Esophagus mucosa (tissue), 1 donor: Measurements from ENCODE around the gene SIRT5. TPM values are rescaled to one million over a fixed set of nuclear protein-coding genes. Genes with fewer than 3 reads are reported as not detected.
A peak's percentile ranks its signal among the peaks of the same experiment; 100 is the strongest.

Experiments
- ATAC-seq: fragments of 200-7000 bp; cut with Tn5 transposase; one replicate; pipeline ENCODE4 v1.9.1; 2020
- total RNA-seq: library from RNA; stranded (reverse); gene quantifications from one replicate; pipeline ENCODE4 v1.2.4, GENCODE V29; 2023
- donor health status: DM: yes; HTN: yes; CAD: no.

The SIRT5 gene
- total RNA-seq, 1 donor from 2014 or later, result 7.2 TPM

DNA sequence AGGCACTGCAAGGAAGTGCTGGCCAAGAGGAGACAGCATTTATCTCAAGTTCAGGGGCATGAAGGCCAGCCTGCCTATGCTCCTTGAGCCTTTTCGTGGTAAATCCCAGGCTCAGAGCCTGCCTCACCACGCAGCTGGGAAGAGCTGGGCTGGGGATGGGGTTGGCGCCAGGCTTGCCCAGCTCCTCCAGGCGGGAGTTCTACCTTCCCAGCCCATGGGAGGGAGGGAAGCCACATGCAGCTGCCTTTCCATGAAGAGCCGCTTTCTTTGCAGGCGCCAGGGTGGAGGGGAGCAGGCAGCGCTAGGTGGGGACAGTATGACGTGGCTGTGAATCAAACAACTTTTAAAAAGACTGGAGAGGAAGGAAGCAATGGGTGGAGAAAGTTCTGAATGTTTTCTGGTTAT, 19.5 kb upstream of the SIRT5 start:
- ATAC-seq, result peak; percentile 61

DNA sequence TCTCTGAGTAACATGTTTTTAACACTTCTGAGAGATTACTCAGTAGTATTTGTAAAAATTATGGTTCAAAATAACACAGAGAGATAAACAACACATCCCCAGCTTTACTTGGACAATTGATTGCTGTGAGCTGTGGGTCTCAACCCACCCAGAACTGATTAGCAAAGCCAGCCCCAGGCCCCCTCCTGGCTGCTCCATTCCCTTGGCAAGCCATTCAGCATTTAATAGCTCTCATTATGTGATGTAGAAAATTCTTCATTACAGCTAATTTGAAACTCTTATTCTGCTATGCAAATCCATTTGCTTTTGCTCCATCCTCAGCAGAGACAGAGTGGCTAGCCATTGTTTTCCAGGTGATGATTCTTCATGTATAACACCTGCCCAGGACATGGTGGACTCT, 16.6 kb upstream of the SIRT5 start:
- ATAC-seq, result no peak

DNA sequence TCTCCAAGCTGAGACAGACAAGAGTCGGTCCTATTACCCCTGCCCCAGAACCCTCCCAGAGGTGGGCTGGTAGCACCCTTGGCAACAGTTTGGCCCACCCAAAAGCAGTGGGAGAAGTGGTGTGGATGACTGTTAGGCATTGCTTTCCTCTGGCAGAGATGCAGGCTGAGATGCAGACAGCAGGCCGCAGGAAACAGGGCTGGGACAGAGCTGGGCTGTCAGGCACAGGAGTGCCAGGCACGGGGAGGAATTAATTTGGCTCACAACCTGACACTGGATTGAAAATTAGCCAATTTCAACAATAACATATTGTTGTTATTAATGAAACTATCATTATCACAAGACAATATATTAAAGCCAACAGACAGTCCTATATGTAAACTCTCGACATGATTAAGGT, 15.7 kb upstream of the SIRT5 start:
- no peak for ATAC-seq

DNA sequence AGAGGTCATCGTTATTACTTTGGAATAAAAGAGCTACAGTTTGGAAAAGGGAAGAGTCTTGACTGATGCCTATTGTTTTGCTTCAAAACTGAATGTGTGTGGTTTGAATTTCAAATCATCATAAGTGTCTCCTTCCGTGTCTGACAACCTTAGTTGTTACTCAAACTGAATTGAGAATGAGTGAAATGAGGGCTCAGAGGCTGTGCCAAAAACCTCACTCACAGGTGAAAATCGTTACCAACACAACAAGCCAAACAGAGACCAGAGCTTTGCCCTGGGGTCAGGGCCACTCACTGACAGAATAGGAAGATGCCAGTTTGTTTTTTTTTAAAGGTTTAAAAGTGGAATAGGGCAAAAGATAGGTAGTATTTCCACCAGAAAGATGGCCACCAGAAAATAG, 15.2 kb upstream of the SIRT5 start:
- ATAC-seq, result no peak

DNA sequence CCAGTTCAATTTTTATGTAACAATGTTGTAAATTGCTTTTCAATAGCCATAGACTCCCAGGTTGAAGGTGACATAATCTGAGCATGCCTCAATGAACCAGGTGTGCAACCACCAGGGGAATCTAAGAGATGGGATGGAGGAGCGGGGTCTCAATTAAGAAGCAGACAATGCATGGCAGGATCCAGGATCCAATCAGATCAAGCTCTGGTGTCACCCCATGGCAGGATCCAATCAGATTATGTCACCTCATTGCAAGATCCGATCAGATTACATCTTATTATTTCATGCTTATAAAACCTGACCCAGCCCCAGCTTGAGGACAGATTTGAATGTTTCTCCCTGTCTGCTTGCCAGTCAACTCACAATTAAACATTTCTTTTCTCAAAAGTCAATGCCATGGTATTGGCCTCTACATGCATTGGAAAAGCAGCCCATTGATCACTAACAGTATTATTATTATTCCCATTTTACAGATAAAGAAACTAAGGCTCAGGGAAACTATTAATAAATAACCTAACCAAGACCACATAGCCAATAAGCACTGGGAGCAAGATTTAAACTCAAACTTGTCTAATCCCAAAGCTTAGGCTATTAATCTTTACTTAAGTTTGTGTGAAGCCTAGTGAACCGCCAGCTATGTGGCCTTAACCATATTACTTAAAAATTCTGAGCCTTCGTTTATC, 14.3 kb upstream of the SIRT5 start:
- no peak for ATAC-seq

DNA sequence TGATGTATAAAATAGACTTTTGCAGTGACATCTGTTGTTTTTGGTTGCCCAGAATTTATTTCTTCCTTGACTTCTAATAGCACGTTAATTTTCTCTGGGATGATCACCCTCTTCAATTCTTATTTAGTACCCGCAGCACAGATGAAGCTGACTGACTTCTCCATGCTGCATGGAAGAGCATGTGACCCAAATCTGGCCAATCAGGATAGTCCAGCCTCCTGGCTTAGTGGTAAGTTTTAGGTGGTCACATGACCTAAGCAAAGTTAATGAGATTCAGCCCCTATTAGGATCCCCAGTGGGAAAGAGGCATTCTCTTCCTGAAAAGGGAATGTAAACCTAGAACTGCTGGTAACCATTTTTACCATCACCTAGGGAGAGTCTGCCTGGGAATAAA, 13.8 kb upstream of the SIRT5 start:
- ATAC-seq, result no peak

DNA sequence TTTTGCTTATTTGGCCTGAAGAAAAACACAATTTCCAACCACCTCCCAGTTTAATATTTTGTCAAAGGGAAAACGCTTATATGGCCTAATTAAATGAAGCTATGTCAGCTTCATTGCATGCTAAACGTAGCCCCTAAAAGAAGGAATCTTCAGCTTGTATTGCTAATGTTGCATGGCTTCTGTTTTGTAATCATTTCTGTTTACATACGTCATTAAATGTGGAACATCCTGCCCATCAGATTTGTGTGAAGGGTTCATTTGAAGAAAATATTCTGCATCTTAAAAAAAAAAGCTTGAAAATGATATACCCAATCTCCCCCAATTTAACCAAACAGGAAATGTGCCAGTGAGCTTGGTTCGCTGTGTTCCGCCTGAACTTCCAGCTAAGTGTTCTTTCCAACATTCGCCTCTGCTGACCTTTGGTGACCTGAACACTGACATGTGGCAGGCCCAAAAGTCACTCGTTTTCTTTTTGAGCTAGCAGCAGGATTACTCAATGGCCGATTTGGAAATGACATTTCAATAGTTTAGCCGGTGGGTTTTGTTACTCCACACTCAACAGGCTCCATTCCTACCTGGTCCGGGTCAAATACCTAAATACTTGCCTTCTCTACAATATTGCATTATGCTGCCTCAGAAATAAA, 12.7 kb upstream of the SIRT5 start:
- no peak for ATAC-seq

DNA sequence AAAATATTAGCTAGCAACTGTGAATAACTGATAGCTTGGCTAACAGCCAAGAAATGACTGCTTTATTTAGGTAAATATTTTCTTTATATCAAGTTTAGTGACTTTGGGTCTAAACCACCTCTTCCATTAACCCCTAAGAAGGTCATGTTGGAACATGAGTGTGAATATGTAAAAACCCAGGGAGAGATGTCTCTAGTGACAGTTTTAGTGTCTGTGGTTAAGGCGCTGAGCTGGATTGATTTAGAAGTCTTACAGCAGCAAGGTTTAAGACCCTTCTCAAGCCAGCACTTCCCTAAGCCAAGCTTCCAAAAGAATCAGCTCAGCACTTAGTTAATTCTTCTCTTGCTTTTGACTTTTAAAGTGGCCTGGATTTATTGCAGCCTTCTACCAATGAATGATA, 11.4 kb upstream of the SIRT5 start:
- no peak for ATAC-seq

DNA sequence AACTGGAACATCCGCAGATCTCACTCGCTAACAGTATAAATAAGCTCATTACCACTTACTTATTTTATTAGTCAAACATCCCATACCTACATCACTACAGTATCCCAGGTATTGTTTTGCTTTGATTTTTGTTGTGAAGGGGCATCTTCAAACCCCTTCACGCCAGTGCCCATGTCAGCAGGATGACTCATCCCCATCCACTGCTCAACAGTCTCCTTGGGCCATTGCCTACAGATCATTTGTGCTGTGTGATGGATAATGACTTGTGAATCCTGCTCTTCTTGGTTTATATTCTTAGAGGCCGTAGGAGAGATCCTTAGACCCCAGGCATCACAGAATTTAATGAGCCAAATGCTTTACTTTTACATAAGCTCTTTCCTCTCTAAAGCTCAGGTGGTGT, 8.5 kb upstream of the SIRT5 start:
- no peak for ATAC-seq

DNA sequence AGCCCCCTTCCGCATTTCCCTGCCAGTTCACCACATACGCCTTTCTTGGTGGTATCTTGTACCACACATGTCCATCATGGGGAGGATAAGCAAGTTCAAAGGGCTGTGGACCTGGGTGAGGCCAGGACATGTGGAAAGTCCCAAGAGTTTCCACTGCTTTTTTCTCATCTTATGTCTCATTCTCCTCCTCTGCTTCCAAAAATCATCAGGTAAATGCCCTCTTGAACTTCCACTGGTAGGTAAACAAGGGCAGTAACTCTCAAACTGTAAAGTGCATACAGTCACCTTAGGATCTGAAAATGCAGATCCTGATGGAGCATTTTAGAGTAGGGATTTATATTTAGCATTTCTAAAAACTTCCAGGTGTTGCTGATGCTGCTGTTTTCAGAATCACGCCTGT, 7.9 kb upstream of the SIRT5 start:
- ATAC-seq, result no peak

DNA sequence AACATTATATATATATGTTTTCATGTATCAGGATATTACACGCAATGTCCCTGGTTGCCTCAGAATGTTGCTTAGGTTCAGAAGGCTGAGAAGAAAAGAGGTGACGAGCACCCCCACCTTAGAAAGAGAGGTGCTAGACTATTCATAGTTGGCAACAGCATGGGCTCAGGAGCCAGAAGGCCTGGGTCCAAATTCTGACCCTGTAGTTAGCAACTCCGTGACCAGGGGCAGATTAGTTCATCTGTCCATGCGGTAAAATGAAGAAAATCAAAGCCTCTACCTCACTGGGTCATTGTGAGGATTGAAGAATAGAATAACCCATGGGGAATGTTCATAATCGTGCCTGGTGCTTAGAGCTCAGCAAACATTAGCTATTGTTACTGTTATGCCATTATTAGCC, 5.4 kb upstream of the SIRT5 start:
- no peak for ATAC-seq

DNA sequence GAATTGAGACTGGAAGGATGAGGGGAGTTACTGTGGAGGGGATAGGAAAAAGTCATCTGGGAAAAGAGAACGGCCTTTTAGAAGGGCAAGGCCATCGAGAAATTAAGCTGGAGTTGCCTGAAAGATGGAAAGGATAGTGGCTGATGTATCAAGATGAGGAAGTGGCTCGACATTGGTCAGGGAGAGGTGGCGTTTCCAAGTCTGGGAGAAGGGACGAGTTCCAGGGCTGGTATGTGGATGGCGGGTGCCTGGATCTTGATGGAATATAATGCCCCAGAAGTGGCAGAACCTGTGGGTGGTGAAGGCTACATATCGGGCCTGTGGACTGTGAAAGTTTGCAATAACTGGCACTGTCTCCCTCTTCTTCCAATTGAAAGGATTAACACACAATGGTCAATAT, 2.2 kb upstream of the SIRT5 start:
- no peak for ATAC-seq

DNA sequence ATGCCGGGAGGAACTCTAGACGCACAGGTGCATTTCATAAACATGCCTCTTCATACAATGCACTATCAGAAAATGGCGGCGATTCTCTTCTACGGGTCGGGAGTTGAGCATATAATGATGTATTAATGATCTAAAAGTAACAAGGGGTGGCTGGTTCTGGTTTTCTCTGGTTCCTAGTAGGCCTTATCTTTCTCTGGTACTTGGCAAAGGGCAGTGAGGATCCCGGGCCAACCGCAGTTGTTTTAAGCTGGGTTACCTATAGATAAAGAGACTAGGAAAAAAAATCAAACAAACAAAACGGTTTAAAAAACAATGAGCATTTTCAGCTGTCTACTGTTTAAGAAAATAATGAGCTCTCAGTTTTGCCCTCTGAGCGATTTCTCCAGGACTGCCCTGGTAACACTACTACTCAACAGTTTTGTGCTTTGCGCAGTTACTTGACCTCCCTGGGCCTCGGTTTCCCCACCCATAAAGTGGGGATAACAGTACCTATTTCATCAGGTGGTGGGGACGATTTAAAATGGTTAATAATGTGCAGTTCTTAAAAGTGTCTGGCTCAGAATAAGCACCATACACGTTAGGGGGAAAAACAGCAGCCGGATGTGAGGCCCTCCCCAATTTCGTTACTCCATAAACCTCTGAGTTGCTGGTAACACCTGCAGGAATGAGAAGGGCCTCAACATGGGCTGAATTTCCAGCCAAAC, 1.3 kb upstream of the SIRT5 start:
- no peak for ATAC-seq

DNA sequence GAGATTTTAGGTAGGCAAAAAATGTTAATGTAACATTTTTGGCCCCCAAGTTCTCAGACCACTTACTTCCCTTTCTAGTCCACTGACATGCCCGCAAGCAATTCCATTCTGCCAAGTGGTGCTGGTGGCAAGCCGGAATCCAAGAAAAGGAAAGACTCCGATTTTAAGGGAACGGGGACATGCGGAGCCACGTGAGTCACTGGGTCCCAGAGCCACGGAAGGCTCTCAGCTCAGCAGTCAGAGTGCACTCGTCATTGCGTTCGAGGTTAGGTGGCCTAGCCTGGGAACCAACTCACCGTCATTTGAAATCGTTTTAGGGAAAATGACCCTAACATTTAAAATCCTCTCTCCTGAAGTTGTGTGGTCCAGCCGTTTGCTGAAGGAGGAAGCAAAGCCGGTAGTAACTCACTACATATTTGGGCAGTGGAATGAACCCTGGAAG, 711 bp upstream of the SIRT5 start:
- peak; percentile 40 for ATAC-seq

DNA sequence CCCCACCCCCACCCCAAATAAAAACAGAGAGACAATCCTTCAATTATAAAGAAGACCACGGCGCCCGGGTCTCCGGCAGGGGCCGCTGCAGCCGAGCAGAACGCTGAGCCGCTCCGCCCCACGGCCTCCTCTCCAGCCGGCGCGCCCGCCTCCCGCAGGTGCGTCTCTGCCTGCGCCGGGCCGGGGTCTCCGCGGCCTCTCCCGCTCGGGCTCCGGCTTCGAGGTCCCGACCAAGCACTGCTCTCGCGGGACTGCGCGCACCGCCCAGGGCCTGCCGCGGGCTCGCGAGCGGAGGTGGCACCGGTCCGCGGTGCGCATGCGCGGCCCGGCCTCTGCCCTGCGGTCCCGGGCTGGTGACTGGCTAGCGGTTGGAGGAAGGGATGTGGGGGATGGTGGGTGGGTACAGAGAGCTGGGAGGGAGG, 241 bp upstream of the SIRT5 start:
- ATAC-seq, result peak; percentile 96

DNA sequence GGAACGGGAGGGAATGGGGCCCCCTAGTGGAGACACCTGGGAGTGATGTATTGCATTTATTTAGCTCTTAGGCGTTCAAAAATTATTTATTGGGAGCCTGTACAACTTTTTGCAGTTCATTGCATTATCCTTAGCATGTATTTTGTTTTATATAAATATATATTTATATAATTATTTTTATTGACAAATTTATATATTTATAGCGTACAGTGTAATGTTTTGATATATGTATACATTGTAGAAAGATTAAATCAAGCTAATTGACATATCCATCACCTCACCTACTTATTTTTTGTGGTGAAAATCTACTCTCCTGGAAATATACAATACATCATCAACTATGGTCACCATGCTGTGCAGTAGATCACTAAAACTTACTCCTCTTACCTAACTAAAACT, 975 bp downstream of the SIRT5 start:
- ATAC-seq, result no peak

DNA sequence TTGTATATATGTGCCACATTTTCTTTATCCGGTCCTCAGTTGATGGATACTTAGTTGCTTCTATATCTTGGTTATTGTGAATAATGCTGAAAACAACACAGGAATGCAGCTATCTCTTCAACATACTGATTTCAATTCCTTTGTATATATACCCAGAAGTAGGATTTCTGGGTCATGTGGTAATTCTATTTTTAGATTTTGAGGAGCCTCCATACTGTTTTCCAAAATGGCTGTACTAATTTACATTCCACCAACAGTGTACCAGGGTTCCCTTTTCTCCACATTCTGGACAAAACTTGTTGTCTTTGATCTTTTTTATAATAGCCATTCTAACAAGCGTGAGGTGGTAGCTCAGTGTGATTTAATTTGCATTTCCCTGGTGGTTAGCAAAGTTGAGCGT, 1.6 kb downstream of the SIRT5 start:
- ATAC-seq, result no peak

DNA sequence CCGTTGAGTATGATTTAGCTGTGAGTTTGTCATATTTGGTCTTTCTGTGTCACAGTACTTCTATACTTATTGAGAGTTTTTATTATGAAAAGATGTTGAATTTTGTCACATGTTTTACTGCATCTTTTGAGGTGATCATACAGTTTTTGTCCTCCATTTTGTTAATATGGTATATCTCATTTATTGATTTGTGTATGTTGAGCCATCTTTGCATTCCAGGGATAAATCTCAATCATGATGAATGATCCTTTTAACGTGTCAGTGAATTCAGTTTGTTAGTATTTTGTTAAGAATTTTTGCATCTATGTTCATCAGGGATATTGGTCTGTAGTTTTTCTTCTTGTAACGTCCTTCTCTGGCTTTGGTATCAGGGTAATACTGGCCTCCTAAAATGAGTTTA, 3.5 kb downstream of the SIRT5 start:
- ATAC-seq, result no peak

DNA sequence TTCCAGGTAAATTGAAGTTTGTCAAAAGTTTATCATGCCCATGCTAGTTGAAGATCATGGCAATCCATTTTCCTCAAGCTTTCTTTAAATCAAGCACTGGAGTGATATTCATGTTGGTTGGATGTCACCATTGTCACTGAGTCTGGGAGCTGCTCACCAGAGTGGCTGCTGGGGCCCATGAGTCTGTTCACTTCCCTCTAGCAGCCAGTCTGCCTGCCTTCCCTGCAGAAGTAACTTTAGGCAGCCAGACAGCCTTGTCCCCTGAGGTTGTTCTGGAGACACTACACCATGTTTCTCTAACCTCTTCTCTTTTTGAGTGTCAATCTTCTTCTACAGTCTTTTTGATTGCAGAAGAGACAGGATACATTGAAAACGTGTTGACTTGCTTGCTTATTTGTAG, 5.5 kb downstream of the SIRT5 start:
- no peak for ATAC-seq

DNA sequence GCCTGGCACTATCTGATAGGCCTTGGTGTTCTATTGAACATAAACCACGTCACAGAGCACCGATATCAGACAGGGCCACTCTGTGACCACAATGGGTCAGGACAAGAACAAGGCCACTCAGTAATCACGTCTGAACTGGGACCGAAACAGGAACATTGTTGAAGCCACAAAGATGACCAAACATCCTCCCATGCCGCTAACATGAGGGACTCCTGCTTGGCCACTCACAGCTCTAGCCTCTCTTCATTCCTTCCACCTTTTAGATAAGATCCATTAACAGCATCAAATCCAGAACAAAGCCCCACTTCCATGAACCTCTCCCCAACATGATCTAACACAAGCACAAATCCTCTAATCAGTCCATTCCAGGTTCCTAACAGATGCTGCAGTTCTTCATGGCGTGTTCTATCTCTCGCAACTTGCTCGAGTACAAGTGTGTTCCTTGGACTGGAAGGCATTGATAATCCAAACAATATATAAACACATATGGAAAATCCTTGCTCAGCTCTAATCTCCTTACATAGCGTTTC, 7.4 kb downstream of the SIRT5 start:
- ATAC-seq, result no peak

DNA sequence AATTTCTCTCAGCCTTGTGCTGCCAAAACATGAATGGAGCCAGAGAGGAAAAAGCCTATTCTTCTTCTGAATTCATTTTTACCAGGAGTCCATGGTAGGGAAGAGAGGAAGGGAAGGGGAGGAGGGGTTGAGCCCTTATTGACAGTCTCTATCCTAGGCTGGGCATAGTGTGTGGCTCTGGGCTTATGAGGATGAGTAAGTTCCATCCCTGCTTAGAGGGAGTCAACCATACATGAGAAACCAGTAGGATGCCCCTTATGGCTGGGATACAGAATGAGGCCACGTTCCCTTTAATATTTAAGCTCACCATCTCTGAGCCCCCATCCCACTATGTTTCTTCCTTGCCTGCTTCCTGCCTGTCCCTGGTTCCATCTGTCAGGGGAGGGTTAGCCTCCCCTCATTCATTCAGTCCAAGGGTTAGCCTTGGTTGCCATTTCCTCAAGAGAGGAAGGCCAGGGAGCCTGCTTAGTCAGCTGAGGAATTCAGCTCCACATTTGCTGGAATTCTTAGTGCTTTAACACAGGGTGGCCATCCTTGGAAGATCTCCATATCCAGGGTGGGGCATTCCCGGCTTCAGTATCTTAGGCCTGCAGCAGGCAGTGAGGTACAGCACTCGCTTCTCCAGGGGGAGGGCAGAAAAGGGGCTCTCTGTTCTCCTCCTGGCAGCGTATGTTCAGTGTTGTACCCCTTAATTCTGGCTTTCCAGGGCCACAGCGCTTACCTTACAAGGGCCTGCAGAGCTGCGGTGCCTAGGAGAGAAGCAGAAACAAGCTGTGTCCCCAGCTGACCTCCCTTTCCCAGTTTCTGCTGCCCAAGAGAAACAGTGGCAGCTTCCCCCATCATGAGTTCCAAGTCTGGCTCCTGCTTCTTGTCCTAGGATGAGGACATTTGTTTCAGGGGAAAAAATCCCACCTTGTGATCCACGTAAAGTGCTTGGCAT, 12.5 kb downstream of the SIRT5 start:
- no peak for ATAC-seq

DNA sequence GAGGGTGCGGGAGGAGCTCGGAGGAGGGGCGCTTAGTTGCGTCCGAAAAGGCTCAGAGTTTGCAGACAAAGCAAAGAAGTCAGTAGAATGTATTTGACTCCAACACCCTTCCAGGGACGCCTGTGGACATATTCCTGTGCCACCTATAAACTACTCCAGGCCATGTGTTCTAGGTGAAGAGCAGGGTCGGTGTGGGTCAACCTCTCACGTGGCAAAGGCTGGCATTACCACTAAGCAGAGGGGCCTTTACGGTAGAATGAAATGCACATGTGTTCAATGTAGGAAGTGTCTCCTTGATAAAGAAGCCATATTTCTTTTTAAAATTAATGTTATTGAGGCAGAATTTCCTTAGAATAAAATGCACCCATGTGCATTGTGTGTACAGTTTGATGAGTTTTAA, 15.4 kb downstream of the SIRT5 start:
- ATAC-seq, result no peak
